CD4-positive, alpha-beta T cell treated with Interleukin-4 for 4 hours (primary cell): ENCODE measurements around the gene ARHGAP6.
"Not testable (repeated sequence)": the region's sequence is repeated elsewhere in the genome, so short reads cannot be mapped to it uniquely, and the experiment has no call there.

Experiments used
- DNase-seq: peaks from one replicate; pipeline ENCODE4 v3.0.0-alpha.2; 2020

The ARHGAP6 gene

GRCh38 chrX:11647138-11647537 is 18.6 kb downstream of the ARHGAP6 start:
- no peak for DNase-seq

DNA sequence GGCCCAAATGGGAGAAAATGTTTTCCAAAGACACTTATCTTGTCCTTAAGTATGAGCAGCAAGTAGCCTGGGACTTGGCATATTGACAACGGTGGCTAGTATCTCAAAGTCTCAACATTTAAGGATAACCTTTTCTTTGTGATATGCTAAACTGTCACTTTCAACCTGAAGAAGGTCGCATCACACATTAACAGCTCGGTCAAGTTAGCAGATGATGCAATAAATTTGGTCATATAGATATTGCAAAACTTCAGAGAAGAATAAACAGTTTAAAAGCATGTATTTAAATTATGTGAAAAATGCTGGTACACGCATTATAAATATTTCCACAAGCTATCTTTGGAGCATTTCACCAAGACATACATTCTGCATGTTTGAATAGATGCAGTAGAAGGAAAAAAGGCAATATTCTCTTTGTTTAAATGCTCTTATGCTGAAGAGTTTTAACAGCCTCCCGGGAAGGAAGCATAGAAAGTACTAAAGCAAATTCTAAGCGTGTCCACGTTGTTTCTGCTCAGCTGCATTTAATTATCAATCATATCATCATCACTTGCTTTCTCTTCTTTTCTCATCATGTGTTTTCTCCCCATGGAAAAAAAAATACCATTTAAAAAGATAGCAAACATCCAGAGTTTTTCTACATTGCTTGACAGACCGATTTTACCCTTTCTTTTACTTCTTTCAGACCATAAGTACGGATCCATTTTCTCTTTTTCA is 24.2 kb downstream of the ARHGAP6 start:
- DNase-seq: no peak

DNA sequence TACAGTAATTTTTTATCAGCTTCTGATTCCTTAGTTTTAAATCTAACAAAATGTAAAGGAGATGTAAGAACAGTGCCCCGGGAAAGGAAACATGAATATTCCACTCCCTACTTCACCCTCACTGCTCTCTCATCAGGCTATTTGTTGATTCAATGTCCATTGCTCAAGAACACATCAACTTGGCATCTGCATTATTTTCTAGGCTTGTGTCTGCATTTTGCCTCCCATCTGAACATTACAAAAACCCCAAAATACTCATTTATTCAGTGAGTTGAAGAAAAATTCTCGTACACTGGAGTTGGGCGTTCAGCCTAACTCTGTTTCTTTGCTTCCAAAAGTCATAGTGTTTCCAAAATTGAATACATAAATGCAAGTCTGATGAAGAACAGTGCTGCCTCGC is 25.6 kb downstream of the ARHGAP6 start:
- DNase-seq: no peak

- DNase-seq: no peak
These were observed 33.0 kb downstream of the ARHGAP6 start for GRCh38 chrX:11632732-11633131.

DNA sequence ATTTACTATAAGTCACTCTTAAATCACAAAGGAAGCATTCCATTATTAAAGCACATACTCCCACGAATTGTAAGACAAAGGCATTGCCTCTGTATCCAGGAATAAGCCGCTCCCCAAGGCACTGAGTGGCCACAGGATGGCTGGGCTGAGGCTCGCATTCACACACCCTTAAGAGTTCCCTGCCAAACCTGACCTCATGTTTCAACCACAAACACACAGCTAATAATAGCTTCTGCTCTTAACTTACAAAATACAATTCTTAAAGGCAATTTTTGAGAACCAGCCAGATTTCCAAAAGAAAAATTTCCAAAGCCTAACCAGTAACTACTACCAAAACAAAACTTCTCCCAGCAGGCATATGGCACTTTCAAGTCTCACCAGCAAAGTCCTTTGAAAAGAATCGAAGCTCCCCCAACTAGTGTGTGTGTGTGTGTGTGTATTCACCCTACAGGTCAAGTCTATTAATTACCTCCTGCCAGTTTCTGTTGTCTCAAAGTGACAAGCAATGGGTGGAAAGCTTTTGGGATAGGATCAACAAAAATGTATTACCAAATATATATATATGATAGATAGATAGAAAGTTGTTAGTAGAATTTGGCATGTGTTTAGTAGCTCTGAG is 36.0 kb downstream of the ARHGAP6 start:
- DNase-seq: no peak

DNA sequence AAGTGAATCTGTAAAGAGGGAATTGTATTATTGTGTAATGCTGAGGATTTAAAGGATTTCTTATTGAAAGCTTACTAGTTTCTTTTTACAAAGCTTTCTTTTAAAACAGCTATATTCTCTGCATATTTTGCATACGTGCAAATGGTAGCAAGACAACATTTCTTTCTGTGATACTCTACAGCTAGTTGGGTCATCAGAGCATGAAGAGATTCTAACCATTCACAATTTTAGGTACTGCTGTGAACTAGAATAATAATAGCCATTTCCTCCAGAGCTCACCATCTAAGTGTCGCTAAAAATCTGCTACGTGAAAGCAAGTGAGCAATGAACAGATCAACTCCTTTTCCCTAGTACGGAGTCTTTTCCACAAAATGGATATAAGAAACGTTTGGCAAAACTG is 37.3 kb downstream of the ARHGAP6 start:
- DNase-seq: no peak

DNA sequence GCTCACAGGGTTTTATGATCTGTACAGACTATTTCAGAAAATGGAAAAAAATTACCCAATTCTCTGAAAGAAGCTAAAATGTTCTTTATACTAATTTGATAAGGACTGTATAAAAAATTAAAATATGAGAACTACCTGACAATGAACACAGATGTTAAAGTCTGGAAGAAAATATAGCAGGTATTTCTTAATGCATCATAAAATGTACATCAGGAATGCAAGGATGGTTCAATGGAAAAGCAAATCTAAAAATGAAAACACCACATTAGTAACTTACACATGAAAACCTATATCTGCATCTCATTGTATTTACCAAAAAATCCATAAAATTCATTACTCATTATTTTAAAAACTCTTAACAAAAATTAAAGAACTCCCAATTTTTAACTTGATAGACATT is 39.4 kb downstream of the ARHGAP6 start:
- no peak for DNase-seq

DNA sequence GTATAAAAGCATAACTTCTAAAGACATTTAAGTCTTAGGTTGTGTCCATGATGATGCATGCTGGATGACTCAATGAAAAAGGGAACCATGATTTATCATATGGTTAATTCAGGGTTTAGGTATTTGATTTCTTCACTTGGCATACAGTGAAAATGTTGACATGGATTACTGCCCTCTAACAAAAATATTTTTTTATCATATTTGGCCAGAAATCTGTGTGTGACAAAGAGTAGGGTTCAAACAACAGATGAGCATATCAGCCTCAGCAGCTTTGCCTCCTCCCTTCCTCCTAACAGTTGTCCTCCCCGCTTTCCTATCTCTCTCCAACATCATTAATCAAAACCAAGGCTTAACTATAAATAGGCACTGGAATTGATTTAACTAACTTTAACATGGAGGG is 46.3 kb downstream of the ARHGAP6 start:
- no peak for DNase-seq

- DNase-seq: not testable (repeated sequence)
These were observed 51.5 kb downstream of the ARHGAP6 start for GRCh38 chrX:11614253-11614652.

- DNase-seq: no peak
These were observed 53.8 kb downstream of the ARHGAP6 start for GRCh38 chrX:11611965-11612364.

DNA sequence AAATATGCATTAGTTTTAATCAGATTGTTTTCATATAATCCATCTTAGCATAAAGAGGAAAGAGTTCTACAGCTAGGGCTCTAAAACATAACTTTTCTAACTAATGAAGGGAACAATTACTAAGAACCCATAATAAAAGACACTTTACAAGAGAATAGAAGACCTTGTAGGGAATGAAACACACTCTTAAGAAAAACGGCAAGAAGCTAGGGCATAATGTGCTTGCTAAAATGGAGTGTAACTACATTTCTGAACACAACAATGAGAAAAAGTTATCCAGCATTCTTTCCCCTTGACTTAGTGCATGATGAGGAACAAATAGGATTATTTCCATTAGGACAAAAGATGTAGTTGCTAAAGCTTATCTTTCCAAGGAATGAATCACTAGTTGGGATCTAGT is 54.6 kb downstream of the ARHGAP6 start:
- DNase-seq: no peak

DNA sequence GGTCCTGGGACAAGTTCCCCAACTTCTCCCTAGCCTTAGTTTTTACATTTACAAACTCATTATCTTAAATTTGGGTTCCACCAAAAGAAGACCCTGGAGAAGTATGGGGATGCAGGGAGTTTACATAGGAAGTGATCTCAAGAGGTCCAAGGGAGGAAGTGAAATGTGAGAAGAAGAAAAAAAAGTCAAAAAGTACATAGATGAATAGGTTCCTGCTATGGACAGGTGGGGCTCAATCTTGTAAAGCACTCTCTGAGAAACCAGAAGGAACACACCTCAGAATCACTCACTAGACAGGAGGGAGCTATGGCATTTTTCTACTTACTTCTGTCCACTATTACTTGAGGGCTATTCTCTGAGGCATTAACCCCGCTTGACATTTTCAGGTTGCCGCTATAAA is 56.6 kb downstream of the ARHGAP6 start:
- no peak for DNase-seq

DNA sequence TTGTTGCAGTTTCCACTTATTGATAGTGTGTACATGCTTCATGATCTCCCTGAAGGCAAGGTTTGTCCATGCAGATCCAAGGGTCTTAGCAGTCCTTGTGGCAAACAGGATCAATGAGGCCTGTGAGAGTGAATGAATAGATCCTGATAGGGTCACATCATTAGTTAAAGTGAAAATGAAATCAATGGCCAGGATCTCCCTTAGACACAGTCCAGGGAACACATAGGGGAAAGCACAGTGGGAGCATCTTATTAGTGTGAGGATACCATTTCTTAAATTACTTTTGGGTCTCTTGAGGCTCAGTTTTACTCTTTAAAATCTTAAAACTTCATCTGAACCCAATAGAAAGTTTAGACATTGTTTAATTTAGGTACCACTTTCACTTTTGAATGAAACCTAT is 59.3 kb downstream of the ARHGAP6 start:
- no peak for DNase-seq

DNA sequence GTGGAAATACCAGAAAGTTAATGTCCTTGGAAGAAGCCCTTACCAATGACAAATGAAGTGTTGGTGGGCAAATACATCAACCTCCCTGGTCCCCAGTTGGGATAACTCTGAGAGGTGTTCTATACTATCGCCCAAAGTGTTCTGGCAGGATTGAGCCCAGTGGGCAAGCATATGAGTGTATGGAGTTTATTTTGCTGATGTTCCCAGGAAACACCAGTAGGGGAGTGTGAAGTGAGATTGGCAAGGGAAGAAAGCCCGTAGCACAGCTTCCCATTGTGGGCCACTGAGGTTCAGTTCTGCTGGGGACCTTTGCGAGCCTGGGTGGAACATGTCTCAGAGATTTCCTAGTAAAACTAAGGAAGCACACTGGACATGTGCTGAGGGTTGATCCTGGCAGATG is 65.1 kb downstream of the ARHGAP6 start:
- DNase-seq: no peak

DNA sequence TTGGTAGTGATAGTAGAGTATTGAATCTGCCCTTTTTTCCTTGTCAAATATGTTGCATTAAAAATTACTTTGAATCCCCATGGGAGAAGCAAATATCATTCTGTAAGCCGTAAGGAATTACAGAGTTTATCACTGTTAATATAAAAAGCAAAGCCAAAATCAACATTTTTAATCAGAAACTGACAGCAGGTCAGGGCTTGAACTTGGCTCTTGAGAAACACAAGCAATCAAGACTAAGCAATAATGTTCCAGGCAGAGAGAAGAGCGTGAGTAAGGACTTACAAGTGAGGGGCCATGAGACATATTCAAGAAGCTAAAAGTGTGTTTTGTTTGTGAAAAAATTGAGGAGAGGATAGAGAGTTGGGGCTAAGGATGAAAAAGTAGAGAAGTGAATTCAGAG is 68.2 kb downstream of the ARHGAP6 start:
- DNase-seq: no peak

GRCh38 chrX:11591723-11592346 is 73.9 kb downstream of the ARHGAP6 start:
- DNase-seq: no peak

- no peak for DNase-seq
These were observed 76.1 kb downstream of the ARHGAP6 start for GRCh38 chrX:11589641-11590040.

- no peak for DNase-seq
These were observed 77.6 kb downstream of the ARHGAP6 start for GRCh38 chrX:11588097-11588496.

DNA sequence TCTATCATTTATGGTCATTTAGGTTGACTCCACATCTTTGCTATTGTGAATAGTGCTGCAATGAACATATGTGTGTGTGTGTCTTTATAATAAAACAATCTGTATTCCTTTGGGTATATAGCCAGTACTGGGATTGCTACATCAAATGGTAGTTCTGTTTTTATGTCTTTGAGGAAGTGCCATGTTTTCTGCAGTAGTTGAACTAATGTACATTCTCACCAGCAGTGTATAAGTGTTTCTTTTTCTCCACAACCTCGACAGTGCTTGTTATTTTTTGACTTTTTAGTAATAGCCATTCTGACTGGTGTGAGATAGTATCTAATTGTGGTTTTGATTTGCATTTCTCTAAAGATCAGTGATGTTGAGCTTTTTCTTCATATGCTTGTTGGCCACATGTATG is 80.5 kb downstream of the ARHGAP6 start:
- no peak for DNase-seq

- no peak for DNase-seq
These were observed 84.9 kb downstream of the ARHGAP6 start for GRCh38 chrX:11580789-11581188.

DNA sequence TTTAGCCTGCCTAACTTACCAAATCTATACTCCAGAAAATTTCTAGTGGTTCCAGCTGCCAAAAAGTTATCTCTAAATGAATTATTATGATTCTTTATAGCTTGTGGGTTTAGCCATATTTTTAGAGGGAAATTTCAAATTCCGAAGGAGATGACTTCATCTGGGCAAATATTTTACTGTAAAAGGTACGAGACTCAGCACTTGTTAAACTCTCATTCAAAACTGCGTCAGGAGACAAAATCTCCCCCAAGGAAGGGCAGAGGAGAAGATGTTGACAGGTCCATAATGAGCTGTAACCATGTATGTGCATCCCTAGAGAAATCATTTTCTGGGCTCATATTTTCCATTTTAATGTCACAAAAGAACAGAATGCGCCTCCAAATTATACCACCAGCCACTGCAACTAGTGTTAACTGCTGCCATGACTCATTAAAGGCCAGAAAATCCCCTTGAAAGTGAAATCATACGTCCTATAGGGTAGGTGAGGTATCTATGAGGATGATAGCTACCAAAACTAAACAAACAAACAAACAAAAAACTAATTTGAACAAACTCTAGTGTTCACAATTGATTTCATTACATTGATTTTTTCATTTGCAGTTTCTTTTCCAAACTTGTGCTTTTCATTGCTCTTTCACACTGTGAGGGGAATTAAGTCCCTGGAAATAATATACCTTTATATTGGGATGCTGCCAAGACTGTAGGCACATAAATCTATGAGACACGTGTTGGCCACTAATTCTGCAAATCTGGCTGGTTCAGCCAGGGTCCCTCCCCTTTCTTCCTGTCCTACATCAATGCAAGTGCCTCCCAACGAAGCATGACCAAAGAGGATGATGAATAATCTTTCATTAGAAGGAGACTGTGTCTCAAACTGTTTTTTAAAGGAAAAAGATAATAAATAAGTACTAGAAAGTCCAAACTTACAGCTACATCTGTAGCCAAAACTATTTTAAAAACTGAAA is 85.8 kb downstream of the ARHGAP6 start:
- DNase-seq: no peak

GRCh38 chrX:11578301-11578700 is 87.4 kb downstream of the ARHGAP6 start:
- DNase-seq: not testable (repeated sequence)

- DNase-seq: no peak
These were observed 88.1 kb downstream of the ARHGAP6 start for GRCh38 chrX:11577603-11578002.
